VCaP (cell line): ENCODE results near the gene PRR18.

Experiments
- H3K27ac ChIP-seq: fragments of 450-650 bp; 2 replicates; pipeline ENCODE4 v1.5.1; 2017
- CTCF ChIP-seq: fragments of 450-650 bp; conservative IDR thresholded peaks from 2 replicates; pipeline ENCODE4 v1.5.1; 2017; ENCODE audit warnings: mild to moderate bottlenecking, moderate library complexity

PRR18 gene

GRCh38 chr6:166318227-166318626 is 10.0 kb upstream of the PRR18 start:
- no peak for TF ChIP-seq CTCF
- H3K27ac ChIP-seq: no peak overlapping the region

DNA sequence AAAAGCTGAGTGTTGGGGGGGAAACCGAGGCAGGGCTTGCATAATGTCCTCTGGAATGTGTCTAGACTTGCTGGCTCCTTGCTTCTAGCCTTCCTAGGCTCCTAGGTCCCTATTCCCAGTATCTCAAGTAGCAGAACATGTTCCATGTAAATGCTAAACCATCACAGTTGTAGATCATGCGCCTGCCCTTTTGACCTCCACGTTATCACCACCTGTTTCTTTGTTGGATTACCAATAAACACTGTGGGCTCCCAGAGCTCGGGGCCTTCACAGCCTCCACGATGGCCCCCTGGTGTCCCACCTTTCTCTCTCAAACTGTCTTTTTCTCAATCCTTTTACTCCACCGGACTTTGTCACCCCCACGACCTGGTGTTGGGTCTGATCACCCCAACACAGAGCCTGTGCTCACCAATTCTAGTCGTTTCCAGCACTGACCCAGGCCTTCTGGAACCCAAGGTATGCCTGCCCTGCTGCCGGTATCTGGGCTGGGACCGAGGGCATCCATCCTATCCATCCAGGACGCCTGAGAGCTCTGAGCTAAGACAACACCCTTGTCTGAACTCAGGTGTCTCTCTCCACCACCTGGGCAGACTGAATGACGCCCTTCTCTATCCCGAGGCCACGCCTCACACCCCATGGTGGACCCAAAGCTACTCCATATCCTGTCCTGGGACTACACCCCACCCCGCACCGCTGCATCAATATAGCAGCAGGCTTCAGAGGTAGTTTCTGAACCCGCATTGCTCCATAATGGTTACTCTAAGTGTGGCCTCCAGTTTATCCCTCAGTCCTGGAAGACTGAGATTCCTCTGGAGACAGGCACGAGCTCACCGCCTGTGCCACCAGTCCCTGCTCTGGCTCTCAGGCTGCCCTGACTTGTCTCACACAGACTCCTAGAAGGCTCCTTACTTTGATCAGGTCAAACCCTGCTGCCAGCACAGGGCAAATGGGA is 9.3 kb upstream of the PRR18 start:
- H3K27ac ChIP-seq: no peak overlapping the region
- no peak for TF ChIP-seq CTCF

DNA sequence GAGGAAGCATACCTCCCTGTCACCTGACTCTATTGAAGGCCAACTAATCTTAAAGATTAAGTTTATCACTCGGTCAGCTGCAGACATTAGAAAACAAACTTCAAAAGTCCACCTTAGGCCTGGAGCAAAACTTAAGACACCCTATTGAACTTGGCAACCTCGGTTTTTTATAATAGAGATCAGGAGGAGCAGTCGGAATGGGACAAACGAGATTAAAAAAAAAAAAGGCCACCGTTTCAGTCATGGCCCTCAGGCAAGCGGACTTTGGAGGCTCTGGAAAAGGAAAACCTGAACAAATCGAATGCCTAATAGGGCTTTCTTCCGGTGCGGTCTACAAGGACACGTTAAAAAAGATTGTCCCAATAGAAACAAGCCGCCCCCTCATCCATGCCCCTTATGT is 7.2 kb upstream of the PRR18 start:
- no peak overlapping the region for H3K27ac ChIP-seq
- TF ChIP-seq CTCF: no peak

GRCh38 chr6:166314454-166314853 is 6.3 kb upstream of the PRR18 start:
- no peak overlapping the region for H3K27ac ChIP-seq
- TF ChIP-seq CTCF: no peak

DNA sequence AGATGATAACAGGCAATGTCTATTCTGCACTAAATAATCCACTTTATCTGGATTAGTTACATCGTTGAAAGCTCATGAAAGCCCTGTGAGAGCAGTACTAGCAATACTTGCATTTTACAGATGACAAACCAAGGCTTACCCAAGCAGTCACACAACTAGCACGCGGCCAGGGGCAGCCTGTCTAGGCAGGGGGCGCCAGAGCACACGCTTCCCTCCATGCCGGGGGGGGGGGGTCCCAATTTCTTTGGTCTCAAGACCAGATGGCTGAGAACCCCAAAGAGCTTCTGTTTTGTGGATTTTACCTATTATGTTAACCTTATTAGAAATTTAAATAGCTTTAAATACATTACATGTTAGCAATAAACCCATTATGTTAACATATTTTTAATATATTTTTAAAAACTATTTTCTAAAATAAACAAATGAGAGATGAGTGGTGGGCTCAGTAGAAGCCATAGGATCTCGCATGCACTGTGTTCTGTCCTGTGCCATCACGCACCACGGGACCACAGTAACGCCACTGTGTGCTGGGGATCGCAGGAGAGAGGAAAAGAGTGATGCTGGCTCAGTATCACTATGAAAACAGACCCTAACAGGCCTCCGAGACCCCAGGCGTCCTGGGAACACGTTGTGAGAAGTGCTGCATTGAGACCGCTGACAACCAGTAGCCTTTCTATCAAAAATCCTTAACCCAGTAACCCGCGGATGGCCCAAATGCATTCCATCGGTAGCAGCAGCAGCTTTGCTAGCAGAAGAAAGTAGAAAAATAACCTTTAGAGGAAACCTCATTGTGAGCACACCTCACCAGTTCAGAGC is 5.3 kb upstream of the PRR18 start:
- no peak overlapping the region for H3K27ac ChIP-seq
- peak; percentile 66 for TF ChIP-seq CTCF

DNA sequence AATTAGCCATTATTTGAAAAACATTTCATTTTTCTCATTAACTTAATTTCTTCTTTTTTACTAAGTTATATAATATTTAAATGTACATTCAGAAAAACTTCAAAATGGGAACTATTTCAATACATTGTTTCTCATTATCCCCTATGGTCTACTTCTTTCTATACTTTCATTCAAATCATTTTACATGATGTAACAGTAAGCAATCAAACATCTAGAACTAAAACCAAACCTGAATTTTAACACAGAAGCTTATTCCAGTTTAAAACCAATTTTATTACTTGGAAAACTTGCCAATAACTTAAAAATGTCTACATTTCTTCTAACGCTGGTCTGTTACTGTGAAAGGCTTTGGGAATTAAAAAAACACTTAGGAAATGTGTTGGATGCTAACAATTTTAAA is 4.6 kb upstream of the PRR18 start:
- no peak for TF ChIP-seq CTCF
- H3K27ac ChIP-seq: no peak overlapping the region

GRCh38 chr6:166310634-166311033 is 2.4 kb upstream of the PRR18 start:
- TF ChIP-seq CTCF: no peak
- H3K27ac ChIP-seq: no peak overlapping the region
